Suppressor macrophage (primary cell): ENCODE measurements around the gene ZNFX1.
"Not testable (repeated sequence)": the region's sequence is repeated elsewhere in the genome, so short reads cannot be mapped to it uniquely, and the experiment has no call there.

Experiments
- DNase-seq, 4 experiments: peaks; one replicate each; pipeline ENCODE4 v3.0.0-alpha.2; 2020 to 2022

Gene ZNFX1

GRCh38 chr20:49207076-49207475, 70.8 kb downstream of the ZNFX1 start:
- peak; percentile 10 to 59 (median 44) for DNase-seq

- no peak for DNase-seq
Observed at GRCh38 chr20:49203746-49204145, 74.1 kb downstream of the ZNFX1 start.

- DNase-seq = no peak
Observed at GRCh38 chr20:49203011-49203410, 74.8 kb downstream of the ZNFX1 start.

GRCh38 chr20:49199729-49200293, 78.0 kb downstream of the ZNFX1 start:
- no peak for DNase-seq

GRCh38 chr20:49192944-49193518, 84.8 kb downstream of the ZNFX1 start:
- DNase-seq = not testable (repeated sequence)
